H1 (cell line): ENCODE measurements around the gene KISS1. TPM values are rescaled to one million over a fixed set of nuclear protein-coding genes. Genes with fewer than 3 reads are reported as not detected.

Source experiments
- JUN ChIP-seq: IDR thresholded peaks from 2 replicates; pipeline ENCODE4 v1.6.1; 2011; ENCODE audit warnings: low read depth, mild to moderate bottlenecking, improper control_type of control experiment, low read length
- SIN3A ChIP-seq, 2 experiments: IDR thresholded peaks in 1 of 2; conservative IDR thresholded peaks in 1 of 2; 2 replicates each; pipeline ENCODE4 v1.6.1; 2011 to 2012; ENCODE audit warnings: low read length in 2 of 2, improper control_type of control experiment in 1 of 2, low read depth in 1 of 2, mild to moderate bottlenecking in 1 of 2
- polyA plus RNA-seq, 7 experiments: library from polyadenylated mRNA; depleted of rRNA in 3 of 7; stranded (reverse) in 5 of 7; unstranded in 2 of 7; fragments of >200 nt in 5 of 7; fragments of 200-250 nt in 2 of 7; gene quantifications; 1 replicate in 5 of 7; 2 replicates in 1 of 7; 4 replicates in 1 of 7; pipeline versions ENCODE4 v1.2.1 to v1.2.3, GENCODE V29; 2011 to 2013; ENCODE audit warnings: missing spikeins in 2 of 7, mixed read lengths in 2 of 7
- total RNA-seq: library from RNA; stranded (reverse); fragmentation: NEBNext Ultra II Directional; extraction: Animal tissue kit (Norgen Biotek cat#: 25700); gene quantifications from 2 replicates; pipeline ENCODE4 v1.2.1, GENCODE V29; 2021
- TF ChIP-seq, protein P1 (sequence below): fragments of 300-600 bp; sonication (generic); IDR thresholded peaks from 2 replicates; pipeline ENCODE4 v1.7.1; 2012; ENCODE audit warnings: low read length, moderate library complexity, mild to moderate bottlenecking, inconsistent platforms; ENCODE audit not compliant: insufficient replicate concordance

Gene KISS1
- total and polyA plus RNA-seq, 2 of the 8 experiments (the other 6 are each of a cell fraction or from before 2014, with no cell fraction given), result 0.71 TPM; not detected in 1

DNA sequence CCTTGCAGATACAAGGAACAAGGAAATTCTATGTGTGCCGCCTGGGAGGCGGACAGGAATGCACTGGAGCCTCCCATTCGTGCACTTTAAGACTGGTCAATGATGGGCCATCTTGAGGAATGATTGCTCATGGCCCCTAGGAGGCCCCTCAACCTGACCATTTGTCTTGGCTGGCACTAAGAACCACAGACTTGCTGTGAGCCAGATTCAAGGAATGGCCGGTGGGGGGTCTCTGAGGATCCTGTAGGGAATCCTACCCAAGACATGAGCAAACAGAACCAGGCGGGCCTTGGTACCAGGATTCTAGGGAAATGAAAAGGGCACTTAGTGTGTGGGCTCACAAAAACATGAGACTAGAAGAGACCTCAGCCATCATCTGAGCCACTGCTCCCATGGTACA is 45.6 kb upstream of the KISS1 start (continued):
- TF ChIP-seq JUN, result no peak
- TF ChIP-seq, protein P1, sequence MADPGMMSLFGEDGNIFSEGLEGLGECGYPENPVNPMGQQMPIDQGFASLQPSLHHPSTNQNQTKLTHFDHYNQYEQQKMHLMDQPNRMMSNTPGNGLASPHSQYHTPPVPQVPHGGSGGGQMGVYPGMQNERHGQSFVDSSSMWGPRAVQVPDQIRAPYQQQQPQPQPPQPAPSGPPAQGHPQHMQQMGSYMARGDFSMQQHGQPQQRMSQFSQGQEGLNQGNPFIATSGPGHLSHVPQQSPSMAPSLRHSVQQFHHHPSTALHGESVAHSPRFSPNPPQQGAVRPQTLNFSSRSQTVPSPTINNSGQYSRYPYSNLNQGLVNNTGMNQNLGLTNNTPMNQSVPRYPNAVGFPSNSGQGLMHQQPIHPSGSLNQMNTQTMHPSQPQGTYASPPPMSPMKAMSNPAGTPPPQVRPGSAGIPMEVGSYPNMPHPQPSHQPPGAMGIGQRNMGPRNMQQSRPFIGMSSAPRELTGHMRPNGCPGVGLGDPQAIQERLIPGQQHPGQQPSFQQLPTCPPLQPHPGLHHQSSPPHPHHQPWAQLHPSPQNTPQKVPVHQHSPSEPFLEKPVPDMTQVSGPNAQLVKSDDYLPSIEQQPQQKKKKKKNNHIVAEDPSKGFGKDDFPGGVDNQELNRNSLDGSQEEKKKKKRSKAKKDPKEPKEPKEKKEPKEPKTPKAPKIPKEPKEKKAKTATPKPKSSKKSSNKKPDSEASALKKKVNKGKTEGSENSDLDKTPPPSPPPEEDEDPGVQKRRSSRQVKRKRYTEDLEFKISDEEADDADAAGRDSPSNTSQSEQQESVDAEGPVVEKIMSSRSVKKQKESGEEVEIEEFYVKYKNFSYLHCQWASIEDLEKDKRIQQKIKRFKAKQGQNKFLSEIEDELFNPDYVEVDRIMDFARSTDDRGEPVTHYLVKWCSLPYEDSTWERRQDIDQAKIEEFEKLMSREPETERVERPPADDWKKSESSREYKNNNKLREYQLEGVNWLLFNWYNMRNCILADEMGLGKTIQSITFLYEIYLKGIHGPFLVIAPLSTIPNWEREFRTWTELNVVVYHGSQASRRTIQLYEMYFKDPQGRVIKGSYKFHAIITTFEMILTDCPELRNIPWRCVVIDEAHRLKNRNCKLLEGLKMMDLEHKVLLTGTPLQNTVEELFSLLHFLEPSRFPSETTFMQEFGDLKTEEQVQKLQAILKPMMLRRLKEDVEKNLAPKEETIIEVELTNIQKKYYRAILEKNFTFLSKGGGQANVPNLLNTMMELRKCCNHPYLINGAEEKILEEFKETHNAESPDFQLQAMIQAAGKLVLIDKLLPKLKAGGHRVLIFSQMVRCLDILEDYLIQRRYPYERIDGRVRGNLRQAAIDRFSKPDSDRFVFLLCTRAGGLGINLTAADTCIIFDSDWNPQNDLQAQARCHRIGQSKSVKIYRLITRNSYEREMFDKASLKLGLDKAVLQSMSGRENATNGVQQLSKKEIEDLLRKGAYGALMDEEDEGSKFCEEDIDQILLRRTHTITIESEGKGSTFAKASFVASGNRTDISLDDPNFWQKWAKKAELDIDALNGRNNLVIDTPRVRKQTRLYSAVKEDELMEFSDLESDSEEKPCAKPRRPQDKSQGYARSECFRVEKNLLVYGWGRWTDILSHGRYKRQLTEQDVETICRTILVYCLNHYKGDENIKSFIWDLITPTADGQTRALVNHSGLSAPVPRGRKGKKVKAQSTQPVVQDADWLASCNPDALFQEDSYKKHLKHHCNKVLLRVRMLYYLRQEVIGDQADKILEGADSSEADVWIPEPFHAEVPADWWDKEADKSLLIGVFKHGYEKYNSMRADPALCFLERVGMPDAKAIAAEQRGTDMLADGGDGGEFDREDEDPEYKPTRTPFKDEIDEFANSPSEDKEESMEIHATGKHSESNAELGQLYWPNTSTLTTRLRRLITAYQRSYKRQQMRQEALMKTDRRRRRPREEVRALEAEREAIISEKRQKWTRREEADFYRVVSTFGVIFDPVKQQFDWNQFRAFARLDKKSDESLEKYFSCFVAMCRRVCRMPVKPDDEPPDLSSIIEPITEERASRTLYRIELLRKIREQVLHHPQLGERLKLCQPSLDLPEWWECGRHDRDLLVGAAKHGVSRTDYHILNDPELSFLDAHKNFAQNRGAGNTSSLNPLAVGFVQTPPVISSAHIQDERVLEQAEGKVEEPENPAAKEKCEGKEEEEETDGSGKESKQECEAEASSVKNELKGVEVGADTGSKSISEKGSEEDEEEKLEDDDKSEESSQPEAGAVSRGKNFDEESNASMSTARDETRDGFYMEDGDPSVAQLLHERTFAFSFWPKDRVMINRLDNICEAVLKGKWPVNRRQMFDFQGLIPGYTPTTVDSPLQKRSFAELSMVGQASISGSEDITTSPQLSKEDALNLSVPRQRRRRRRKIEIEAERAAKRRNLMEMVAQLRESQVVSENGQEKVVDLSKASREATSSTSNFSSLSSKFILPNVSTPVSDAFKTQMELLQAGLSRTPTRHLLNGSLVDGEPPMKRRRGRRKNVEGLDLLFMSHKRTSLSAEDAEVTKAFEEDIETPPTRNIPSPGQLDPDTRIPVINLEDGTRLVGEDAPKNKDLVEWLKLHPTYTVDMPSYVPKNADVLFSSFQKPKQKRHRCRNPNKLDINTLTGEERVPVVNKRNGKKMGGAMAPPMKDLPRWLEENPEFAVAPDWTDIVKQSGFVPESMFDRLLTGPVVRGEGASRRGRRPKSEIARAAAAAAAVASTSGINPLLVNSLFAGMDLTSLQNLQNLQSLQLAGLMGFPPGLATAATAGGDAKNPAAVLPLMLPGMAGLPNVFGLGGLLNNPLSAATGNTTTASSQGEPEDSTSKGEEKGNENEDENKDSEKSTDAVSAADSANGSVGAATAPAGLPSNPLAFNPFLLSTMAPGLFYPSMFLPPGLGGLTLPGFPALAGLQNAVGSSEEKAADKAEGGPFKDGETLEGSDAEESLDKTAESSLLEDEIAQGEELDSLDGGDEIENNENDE, result no peak
- no peak for TF ChIP-seq SIN3A (conservative IDR thresholded peaks at IDR 0.05 in 1 of 2, IDR thresholded peaks at IDR 0.05 in 1 of 2; ENCODE audit: low read depth in 1 of 2, low read length in 2 of 2)
